MG63 (cell line): ENCODE measurements around the gene ANXA2. TPM values are rescaled to one million over a fixed set of nuclear protein-coding genes. Genes with fewer than 3 reads are reported as not detected.

Source experiments
- DNase-seq: peaks from one replicate; pipeline ENCODE4 v3.0.0-alpha.2; 2020
- H3K27me3 ChIP-seq: fragments of 250-450 bp; sonication (Bioruptor Pico); 2 replicates; pipeline ENCODE4 v1.5.1; 2020; ENCODE audit warnings: mild to moderate bottlenecking, moderate library complexity
- H3K36me3 ChIP-seq: fragments of 250-450 bp; sonication (Bioruptor Pico); 2 replicates; pipeline ENCODE4 v1.5.1; 2020; ENCODE audit warnings: mild to moderate bottlenecking, moderate library complexity
- H3K4me3 ChIP-seq: fragments of 250-450 bp; sonication (Bioruptor Pico); 2 replicates; pipeline ENCODE4 v1.5.1; 2020; ENCODE audit warnings: mild to moderate bottlenecking, moderate library complexity
- H3K9me3 ChIP-seq: fragments of 250-450 bp; sonication (Bioruptor Pico); 2 replicates; pipeline ENCODE4 v1.5.1; 2020; ENCODE audit warnings: mild to moderate bottlenecking, moderate library complexity
- total RNA-seq: library from RNA; depleted of rRNA; stranded (reverse); fragments of >200 nt; shearing (Covaris generic); gene quantifications from 2 replicates; pipeline ENCODE4 v1.2.3, GENCODE V29; 2014; ENCODE audit warnings: low replicate concordance

Gene ANXA2
- total RNA-seq, 1 experiment from 2014 or later: 5,310 TPM

- Histone ChIP-seq H3K27me3 (no peaks in the 10 kb centered on the region), H3K9me3 (no peaks in the 10 kb centered on the region), H3K4me3 (peak overlapping the region; percentile 99), H3K36me3 (peaks cover 56% of the 10 kb centered on the region)
- DNase-seq: no peak
Measured at GRCh38 chr15:60396100-60396499, 1.7 kb downstream of the ANXA2 start.

GRCh38 chr15:60395276-60396011, 2.3 kb downstream of the ANXA2 start:
- Histone ChIP-seq H3K27me3 (no peaks in the 10 kb centered on the region), H3K36me3 (peaks cover 59% of the 10 kb centered on the region), H3K9me3 (no peaks in the 10 kb centered on the region), H3K4me3 (peak overlapping the region; percentile 99)
- no peak for DNase-seq

- DNase-seq: no peak
- Histone ChIP-seq H3K27me3 (no peaks in the 10 kb centered on the region), H3K36me3 (peaks cover 66% of the 10 kb centered on the region), H3K4me3 (peak overlapping the region; percentile 99), H3K9me3 (no peaks in the 10 kb centered on the region)
Measured at GRCh38 chr15:60394689-60395097, 3.1 kb downstream of the ANXA2 start.

GRCh38 chr15:60392986-60393790, 4.6 kb downstream of the ANXA2 start:
- Histone ChIP-seq H3K4me3 (peak overlapping the region; percentile 99), H3K27me3 (no peaks in the 10 kb centered on the region), H3K9me3 (no peaks in the 10 kb centered on the region), H3K36me3 (peaks cover 76% of the 10 kb centered on the region)
- DNase-seq: peak; percentile 93

GRCh38 chr15:60392601-60392985, 5.2 kb downstream of the ANXA2 start:
- no peaks in the 10 kb centered on the region for H3K9me3 ChIP-seq
- peaks cover 80% of the 10 kb centered on the region for H3K36me3 ChIP-seq
- no peaks in the 10 kb centered on the region for H3K27me3 ChIP-seq
- DNase-seq: peak; percentile 55
- peak overlapping the region; percentile 12; the same call in 1 of the 2 replicates for H3K4me3 ChIP-seq

- no peaks in the 10 kb centered on the region for H3K27me3 ChIP-seq
- H3K36me3 ChIP-seq: peaks cover 83% of the 10 kb centered on the region
- peak overlapping the region; percentile 12 for H3K4me3 ChIP-seq
- H3K9me3 ChIP-seq: no peaks in the 10 kb centered on the region
- no peak for DNase-seq
Measured at GRCh38 chr15:60391722-60392315, 6.0 kb downstream of the ANXA2 start.

GRCh38 chr15:60390871-60391501, 6.8 kb downstream of the ANXA2 start:
- peak; percentile 93 for DNase-seq
- Histone ChIP-seq H3K27me3 (no peaks in the 10 kb centered on the region), H3K9me3 (no peaks in the 10 kb centered on the region), H3K36me3 (peaks cover 83% of the 10 kb centered on the region), H3K4me3 (peak overlapping the region; percentile 6)

GRCh38 chr15:60390231-60390630, 7.6 kb downstream of the ANXA2 start:
- no peak for DNase-seq
- H3K9me3 ChIP-seq: no peaks in the 10 kb centered on the region
- peak overlapping the region; percentile 6 for H3K4me3 ChIP-seq
- no peaks in the 10 kb centered on the region for H3K27me3 ChIP-seq
- peaks cover 83% of the 10 kb centered on the region for H3K36me3 ChIP-seq

- H3K27me3 ChIP-seq: no peaks in the 10 kb centered on the region
- H3K4me3 ChIP-seq: no peak overlapping the region; the same call in 1 of the 2 replicates
- H3K36me3 ChIP-seq: peaks cover 83% of the 10 kb centered on the region
- no peaks in the 10 kb centered on the region for H3K9me3 ChIP-seq
- no peak for DNase-seq
Measured at GRCh38 chr15:60389261-60390077, 8.3 kb downstream of the ANXA2 start.

GRCh38 chr15:60387321-60387720, 10.5 kb downstream of the ANXA2 start:
- no peak for DNase-seq
- no peaks in the 10 kb centered on the region for H3K27me3 ChIP-seq
- no peaks in the 10 kb centered on the region for H3K9me3 ChIP-seq
- no peak overlapping the region for H3K4me3 ChIP-seq
- H3K36me3 ChIP-seq: peaks cover 88% of the 10 kb centered on the region

- Histone ChIP-seq H3K4me3 (no peak overlapping the region), H3K9me3 (no peaks in the 10 kb centered on the region), H3K36me3 (peaks cover 87% of the 10 kb centered on the region), H3K27me3 (no peaks in the 10 kb centered on the region)
- no peak for DNase-seq
Measured at GRCh38 chr15:60386615-60387014, 11.2 kb downstream of the ANXA2 start.

- H3K4me3 ChIP-seq: no peak overlapping the region
- no peak for DNase-seq
- no peaks in the 10 kb centered on the region for H3K9me3 ChIP-seq
- no peaks in the 10 kb centered on the region for H3K27me3 ChIP-seq
- H3K36me3 ChIP-seq: peaks cover 92% of the 10 kb centered on the region
Measured at GRCh38 chr15:60385620-60386552, 11.9 kb downstream of the ANXA2 start.

- no peaks in the 10 kb centered on the region for H3K9me3 ChIP-seq
- H3K4me3 ChIP-seq: no peak overlapping the region
- no peak for DNase-seq
- peaks cover 93% of the 10 kb centered on the region for H3K36me3 ChIP-seq
- no peaks in the 10 kb centered on the region for H3K27me3 ChIP-seq
Measured at GRCh38 chr15:60384526-60385126, 13.2 kb downstream of the ANXA2 start.

GRCh38 chr15:60384053-60384452, 13.7 kb downstream of the ANXA2 start:
- H3K36me3 ChIP-seq: peaks cover 93% of the 10 kb centered on the region
- no peaks in the 10 kb centered on the region for H3K9me3 ChIP-seq
- H3K27me3 ChIP-seq: no peaks in the 10 kb centered on the region
- no peak for DNase-seq
- H3K4me3 ChIP-seq: no peak overlapping the region
